DOHH2 (cell line): ENCODE results near the gene PIGZ.

ENCODE experiments used
- EZH2phosphoT487 ChIP-seq: fragments of 200-600 bp; sonication (generic); IDR thresholded peaks from 2 replicates; pipeline ENCODE4 v1.6.1; 2017; ENCODE audit warnings: borderline replicate concordance, mild to moderate bottlenecking, antibody characterized with exemption, low read length, moderate library complexity, mixed read lengths
- TF ChIP-seq, protein P1 (sequence below): fragments of 200-600 bp; sonication (generic); IDR thresholded peaks from one replicate; pipeline ENCODE4 v1.5.1; 2014; ENCODE audit warnings: antibody characterized with exemption, mild to moderate bottlenecking, low read depth, low read length; ENCODE audit not compliant: poor library complexity, severe bottlenecking

DNA sequence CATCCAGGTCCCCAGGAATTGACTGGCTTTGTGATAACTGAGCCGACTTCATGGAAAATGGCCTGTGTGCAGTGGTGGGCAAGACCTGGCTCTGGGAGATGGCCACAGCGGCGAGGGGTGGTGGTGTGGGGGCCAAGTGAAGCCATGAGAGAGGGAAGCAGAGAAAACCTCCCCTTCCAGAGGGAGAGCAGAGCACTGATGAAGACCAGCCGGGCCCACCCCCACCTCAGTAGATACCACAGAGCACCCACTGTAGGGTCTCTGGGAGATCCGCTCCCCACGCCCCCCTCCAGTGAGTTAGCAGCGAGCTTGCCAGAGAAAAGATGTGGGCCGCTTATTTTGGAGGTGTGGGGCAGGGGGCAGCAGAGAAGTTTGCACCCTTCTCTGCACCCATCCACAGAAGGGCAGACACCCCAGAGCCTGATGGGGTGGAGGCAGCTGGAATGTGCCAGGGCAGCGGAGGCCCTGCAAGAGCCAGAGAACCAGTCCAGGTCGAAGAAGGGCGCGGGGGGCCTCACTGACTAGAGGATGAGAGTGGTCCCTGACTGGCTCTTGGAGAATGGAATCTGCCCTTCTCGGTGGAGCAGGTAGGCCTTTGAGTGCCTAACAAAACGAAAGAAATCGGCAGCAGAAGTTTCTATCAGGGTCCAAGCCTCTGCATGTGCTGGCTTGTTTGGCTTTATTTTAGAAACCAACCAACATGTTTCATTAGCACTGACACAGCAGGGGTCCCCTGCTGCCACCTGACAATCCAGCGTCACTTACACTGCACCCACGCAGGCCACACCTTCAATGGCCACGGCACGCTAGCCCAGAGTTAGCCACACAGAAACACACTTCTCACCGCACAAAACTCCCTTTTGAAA is 32.7 kb upstream of the PIGZ start:
- TF ChIP-seq, protein P1, sequence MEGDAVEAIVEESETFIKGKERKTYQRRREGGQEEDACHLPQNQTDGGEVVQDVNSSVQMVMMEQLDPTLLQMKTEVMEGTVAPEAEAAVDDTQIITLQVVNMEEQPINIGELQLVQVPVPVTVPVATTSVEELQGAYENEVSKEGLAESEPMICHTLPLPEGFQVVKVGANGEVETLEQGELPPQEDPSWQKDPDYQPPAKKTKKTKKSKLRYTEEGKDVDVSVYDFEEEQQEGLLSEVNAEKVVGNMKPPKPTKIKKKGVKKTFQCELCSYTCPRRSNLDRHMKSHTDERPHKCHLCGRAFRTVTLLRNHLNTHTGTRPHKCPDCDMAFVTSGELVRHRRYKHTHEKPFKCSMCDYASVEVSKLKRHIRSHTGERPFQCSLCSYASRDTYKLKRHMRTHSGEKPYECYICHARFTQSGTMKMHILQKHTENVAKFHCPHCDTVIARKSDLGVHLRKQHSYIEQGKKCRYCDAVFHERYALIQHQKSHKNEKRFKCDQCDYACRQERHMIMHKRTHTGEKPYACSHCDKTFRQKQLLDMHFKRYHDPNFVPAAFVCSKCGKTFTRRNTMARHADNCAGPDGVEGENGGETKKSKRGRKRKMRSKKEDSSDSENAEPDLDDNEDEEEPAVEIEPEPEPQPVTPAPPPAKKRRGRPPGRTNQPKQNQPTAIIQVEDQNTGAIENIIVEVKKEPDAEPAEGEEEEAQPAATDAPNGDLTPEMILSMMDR = no peak
- TF ChIP-seq EZH2phosphoT487 = no peak
